CD4-positive, alpha-beta T cell (primary cell): ENCODE measurements around the gene KCNE3. TPM values are rescaled to one million over a fixed set of nuclear protein-coding genes. Genes with fewer than 3 reads are reported as not detected.

Experiments
- ATAC-seq: fragments of 200-7000 bp; cut with Tn5 transposase; one replicate; pipeline ENCODE4 v1.10.0; 2022; ENCODE audit warnings: mild to moderate bottlenecking; ENCODE audit not compliant: poor library complexity
- CTCF ChIA-PET: fragments of 350-600 bp; sonication (Branson Sonifier 250); formaldehyde crosslinking; loops from one replicate; lab custom pipeline; 2021; ENCODE audit warnings: antibody characterized with exemption, inconsistent platforms; lab: Charles Lee
- POLR2A ChIA-PET: fragments of 350-600 bp; sonication (Branson Sonifier 250); formaldehyde crosslinking; loops from one replicate; lab custom pipeline; 2021; ENCODE audit warnings: antibody characterized with exemption, inconsistent platforms; lab: Charles Lee
- DNase-seq, 14 experiments: peaks; one replicate each; pipeline ENCODE4 v3.0.0-alpha.2; 2013 to 2020; ENCODE audit warnings: mixed read lengths in 2 of 14
- H3K27ac ChIP-seq, 2 donors: one replicate each; pipeline versions ENCODE4 v1.5.1 to v1.7.0; 2013; ENCODE audit warnings: low read length in 2 of 2, low read depth in 1 of 2, mild to moderate bottlenecking in 1 of 2
- H3K27me3 ChIP-seq, 2 experiments: 1 replicate in 1 of 2; 2 replicates in 1 of 2; pipeline versions ENCODE4 v1.6.1 to v1.7.0; 2013; ENCODE audit warnings: low read length in 2 of 2, control low read depth in 1 of 2, mild to moderate bottlenecking in 1 of 2, moderate library complexity in 1 of 2; ENCODE audit not compliant: insufficient read depth in 2 of 2, control insufficient read depth in 1 of 2
- H3K36me3 ChIP-seq: one replicate; pipeline ENCODE4 v1.6.1; 2013; ENCODE audit warnings: low read length, control low read depth; ENCODE audit not compliant: insufficient read depth
- H3K4me1 ChIP-seq: one replicate; pipeline ENCODE4 v1.6.1; 2013; ENCODE audit warnings: low read length, control low read depth; ENCODE audit not compliant: insufficient read depth
- H3K4me3 ChIP-seq: one replicate; pipeline ENCODE4 v1.5.1; 2013; ENCODE audit warnings: mild to moderate bottlenecking, low read length, moderate library complexity
- H3K9me3 ChIP-seq, 2 experiments: 1 replicate in 1 of 2; 2 replicates in 1 of 2; pipeline versions ENCODE4 v1.6.1 to v1.7.0; 2013; ENCODE audit warnings: low read length in 2 of 2, mild to moderate bottlenecking in 2 of 2, control low read depth in 1 of 2, moderate library complexity in 1 of 2; ENCODE audit not compliant: control insufficient read depth in 1 of 2, insufficient read depth in 1 of 2
- H3K27ac Mint-ChIP-seq: one replicate; pipeline ENCODE4 v1.8.0; 2020; ENCODE audit warnings: mixed read lengths
- H3K27me3 Mint-ChIP-seq: one replicate; pipeline ENCODE4 v1.8.0; 2021; ENCODE audit warnings: mixed read lengths
- H3K36me3 Mint-ChIP-seq: one replicate; pipeline ENCODE4 v1.8.0; 2021; ENCODE audit warnings: low read depth, mixed read lengths
- H3K4me1 Mint-ChIP-seq: one replicate; pipeline ENCODE4 v1.8.0; 2021; ENCODE audit warnings: low read depth, mixed read lengths
- H3K4me3 Mint-ChIP-seq: one replicate; pipeline ENCODE4 v1.8.0; 2020; ENCODE audit warnings: mild to moderate bottlenecking, mixed read lengths
- H3K9me3 Mint-ChIP-seq: one replicate; pipeline ENCODE4 v1.8.0; 2020; ENCODE audit warnings: mixed read lengths
- CTCF ChIP-seq: fragments of 200-600 bp; IDR thresholded peaks from one replicate; pipeline ENCODE4 v1.8.0; 2022; ENCODE audit warnings: antibody characterized with exemption, mild to moderate bottlenecking
- intact Hi-C, 2 experiments: fragments of 100-400 bp; cut with DNase I in 1 of 2; cut with micrococcal nuclease in 1 of 2; formaldehyde crosslinking; loops; one replicate each; pipeline versions ENCODE4 v1.15.1 to v1.9.0; 2023 to 2025; cut with DNase I, micrococcal nuclease
- total RNA-seq, 174 experiments: library from RNA in 2 of 174; stranded (reverse) in 2 of 174; gene quantifications; one replicate each; pipeline ENCODE4 v1.2.3 and lab custom pipeline; 2021 to 2026

KCNE3 gene
- total RNA-seq, 2 experiments from 2014 or later, result 0.08 to 0.22 TPM

GRCh38 chr11:74450318-74450717 is 17.0 kb downstream of the KCNE3 start:
- no peak for TF ChIP-seq CTCF
- Mint-ChIP-seq H3K4me3 (no peak overlapping the region), H3K27ac (no peak overlapping the region), H3K9me3 (no peaks in the 10 kb centered on the region), H3K4me1 (no peaks in the 10 kb centered on the region), H3K36me3 (no peaks in the 10 kb centered on the region), H3K27me3 (peaks cover 16% of the 10 kb centered on the region)
- CTCF ChIA-PET, result interaction anchor here (0.9 to 2.3 kb wide), 10 partner anchors 12 to 195 kb away, joined by 3 to 50 read pairs (median 4); partner anchors contain the start of gene PGM2L1
- no peaks in the 10 kb centered on the region for H3K27me3 ChIP-seq
- ATAC-seq (no peak), DNase-seq (no peak)
- H3K4me3 ChIP-seq, result no peak overlapping the region
- intact Hi-C loops, result loop anchor here in 1 of 2 experiments (5.0 kb wide), 1 partner anchor 277 kb away; no protein-coding TSS in a partner anchor
- H3K36me3 ChIP-seq, result no peaks in the 10 kb centered on the region
- POLR2A ChIA-PET, result interaction anchor here (1.7 to 2.7 kb wide), 2 partner anchors 52 to 60 kb away, joined by 5 to 20 read pairs; partner anchors contain the start of gene PGM2L1
- no peaks in the 10 kb centered on the region for H3K4me1 ChIP-seq
- no peak overlapping the region for H3K27ac ChIP-seq
- no peaks in the 10 kb centered on the region for H3K9me3 ChIP-seq

- DNase-seq, result peak in 12 of 14 experiments; percentile 2 to 82 (median 26)
- peak; percentile 95 for ATAC-seq
- intact Hi-C loops, result loop anchor here (1.0 kb wide), 2 partner anchors 61 to 193 kb away; no protein-coding TSS in a partner anchor
- no peaks in the 10 kb centered on the region for H3K36me3 ChIP-seq
- no peaks in the 10 kb centered on the region for H3K9me3 ChIP-seq
- Mint-ChIP-seq H3K9me3 (no peaks in the 10 kb centered on the region), H3K27me3 (peaks cover 13% of the 10 kb centered on the region), H3K4me1 (no peaks in the 10 kb centered on the region), H3K4me3 (no peak overlapping the region), H3K27ac (no peak overlapping the region), H3K36me3 (no peaks in the 10 kb centered on the region)
- TF ChIP-seq CTCF, result peak; percentile 76
- no peaks in the 10 kb centered on the region for H3K4me1 ChIP-seq
- POLR2A ChIA-PET, result interaction anchor here (0.5 to 2.7 kb wide), 5 partner anchors 51 to 419 kb away, joined by 3 to 20 read pairs (median 3); partner anchors contain the start of gene PGM2L1
- H3K4me3 ChIP-seq, result no peak overlapping the region
- H3K27me3 ChIP-seq, result no peaks in the 10 kb centered on the region
- H3K27ac ChIP-seq, result no peak overlapping the region
- CTCF ChIA-PET, result interaction anchor here (0.5 to 2.3 kb wide), 21 partner anchors 11 to 906 kb away, joined by 3 to 50 read pairs (median 3); partner anchors contain the start of genes C2CD3, PGM2L1, POLD3 and PPME1
Measured at GRCh38 chr11:74449369-74449931, 17.9 kb downstream of the KCNE3 start.

- H3K9me3 ChIP-seq, result no peaks in the 10 kb centered on the region
- no peak overlapping the region for H3K27ac Mint-ChIP-seq
- no peaks in the 10 kb centered on the region for H3K4me1 Mint-ChIP-seq
- no peak overlapping the region for H3K4me3 Mint-ChIP-seq
- no peak overlapping the region for H3K4me3 ChIP-seq
- TF ChIP-seq CTCF, result no peak
- CTCF ChIA-PET, result interaction anchor here (1.0 kb wide), 2 partner anchors 40 to 59 kb away, joined by 4 to 5 read pairs; no protein-coding TSS in a partner anchor
- no peaks in the 10 kb centered on the region for H3K27me3 ChIP-seq
- POLR2A ChIA-PET, result interaction anchor here (2.7 kb wide), 1 partner anchor 57 kb away, joined by 20 read pairs; no protein-coding TSS in a partner anchor
- DNase-seq, result no peak
- peaks cover 4% of the 10 kb centered on the region for H3K27me3 Mint-ChIP-seq
- no peaks in the 10 kb centered on the region for H3K4me1 ChIP-seq
- no peaks in the 10 kb centered on the region for H3K36me3 Mint-ChIP-seq
- no peaks in the 10 kb centered on the region for H3K36me3 ChIP-seq
- H3K27ac ChIP-seq, result no peak overlapping the region
- intact Hi-C loops, result no loop called here
- H3K9me3 Mint-ChIP-seq, result no peaks in the 10 kb centered on the region
- no peak for ATAC-seq
Measured at GRCh38 chr11:74447720-74448119, 19.6 kb downstream of the KCNE3 start.
